ENCODE results near the gene PARD6B. TPM values are rescaled to one million over a fixed set of nuclear protein-coding genes. Genes with fewer than 3 reads are reported as not detected.

PARD6B gene
- total RNA-seq, 5 donors from 2014 or later (not counting 1 experiment from before 2014, with no cell fraction given) = 5.9 to 12.4 (median 9.4) TPM

DNA sequence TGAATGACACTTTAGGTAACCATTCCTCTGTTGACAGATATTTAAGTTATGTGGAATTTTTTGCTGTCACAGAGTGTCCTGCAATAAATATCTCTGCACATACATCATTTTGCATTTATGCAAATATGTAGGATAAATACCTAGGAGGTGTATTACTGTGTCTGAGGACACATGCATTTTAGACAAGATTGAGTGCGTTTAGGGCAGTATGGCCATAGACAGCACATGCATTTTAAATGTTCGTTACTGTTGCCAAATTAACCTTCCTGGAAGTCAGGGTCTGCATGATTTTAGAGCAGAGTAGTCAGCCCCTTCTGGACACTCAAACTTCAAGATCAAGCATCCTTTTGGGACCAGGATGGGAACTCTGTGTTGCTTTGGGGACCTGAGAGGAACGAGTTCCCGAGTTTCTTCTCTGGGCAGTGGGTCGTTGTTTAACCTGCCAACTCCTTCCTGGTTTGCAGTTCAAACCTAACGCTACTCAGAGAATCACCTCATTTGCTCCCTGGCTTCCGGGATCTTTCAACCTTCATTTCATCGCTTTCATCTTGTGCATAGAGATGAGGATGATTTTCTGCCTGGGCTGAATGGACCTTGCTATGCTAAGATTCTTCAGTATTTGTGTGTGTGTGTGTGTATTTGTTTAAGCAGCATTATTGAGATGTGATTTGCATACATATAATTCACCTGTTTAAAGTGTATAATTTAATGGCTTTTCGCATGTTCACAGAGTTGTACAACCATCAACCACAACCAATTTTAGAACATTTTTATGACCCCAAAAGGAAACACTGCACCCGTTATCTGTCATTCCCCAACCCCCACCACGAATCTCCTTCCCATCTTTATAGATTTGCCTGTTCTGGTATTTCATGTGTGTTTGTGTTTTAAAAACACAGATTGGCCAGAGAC lies 73.3 kb downstream of the PARD6B start:
- WGBS (ENCODE audit: insufficient coverage) = 28% methylated on average over 2 of the region's 11 CpGs
- Mint-ChIP-seq H3K27me3 (no peaks in the 10 kb centered on the region), H3K4me1 (peaks cover 23 to 41% (median 39%) of the 10 kb centered on the region in 3 donors), H3K9me3 (no peaks in the 10 kb centered on the region), H3K27ac (peak overlapping the region; percentile 87 to 95), H3K4me3 (peak overlapping the region; percentile 4 to 64 (median 52)), H3K36me3 (peaks cover 8% of the 10 kb centered on the region)
- DNase-seq (peak in 21 of 35 experiments; percentile 5 to 71 (median 25)), ATAC-seq (replicated peaks in 1 of 4) (peak; percentile 85 to 97 (median 94))
- H3K4me3 ChIP-seq (ENCODE audit: control insufficient read depth in 1 of 2, extremely low read depth in 1 of 2, low read length in 1 of 2) = no peak overlapping the region
- no peaks in the 10 kb centered on the region for H3K9me3 ChIP-seq
- peaks cover 7 to 21% of the 10 kb centered on the region in 2 experiments for H3K4me1 ChIP-seq (ENCODE audit: control insufficient read depth in 1 of 2, extremely low read depth in 1 of 2, insufficient read depth in 2 of 2, low read length in 2 of 2)
- no peaks in the 10 kb centered on the region for H3K27me3 ChIP-seq (replicated peaks in 1 of 2; ENCODE audit: control insufficient read depth in 2 of 2, extremely low read depth in 1 of 2, insufficient read depth in 2 of 2, low read length in 1 of 2)
- CTCF ChIA-PET = interaction anchor here in 1 of 2 donors (0.6 kb wide), 1 partner anchor 7 kb away, joined by 3 read pairs; no protein-coding TSS in a partner anchor
- H3K27ac ChIP-seq (ENCODE audit: low read length) = peak overlapping the region; percentile 62
- no peaks in the 10 kb centered on the region for H3K36me3 ChIP-seq (ENCODE audit: control insufficient read depth in 2 of 2, extremely low read depth in 1 of 2, insufficient read depth in 1 of 2, low read length in 1 of 2)
- POLR2A ChIA-PET = no interaction called here

DNA sequence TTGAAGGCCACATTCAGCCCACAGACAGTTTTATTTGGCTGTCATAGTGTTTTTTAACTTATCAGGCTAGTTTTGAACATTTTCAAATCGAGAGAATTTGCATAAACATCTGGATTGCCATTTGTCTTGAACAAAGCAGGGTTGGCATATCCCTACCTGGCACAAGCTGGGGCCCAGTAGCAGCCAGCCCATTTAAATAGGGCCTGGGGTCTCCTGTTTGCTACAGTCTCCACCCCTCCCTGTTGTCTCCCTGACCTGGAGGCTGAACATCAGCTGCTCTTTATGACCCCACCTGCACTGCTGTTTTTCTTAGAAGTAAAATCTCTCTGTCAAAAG lies 73.9 kb downstream of the PARD6B start:
- H3K4me1 ChIP-seq (ENCODE audit: control insufficient read depth in 1 of 2, extremely low read depth in 1 of 2, insufficient read depth in 2 of 2, low read length in 2 of 2) = peaks cover 7 to 21% of the 10 kb centered on the region in 2 experiments
- H3K27ac ChIP-seq (ENCODE audit: low read length) = peak overlapping the region; percentile 62
- 0% methylated on average over 1 of the region's 1 CpG for WGBS (ENCODE audit: insufficient coverage)
- CTCF ChIA-PET = no interaction called here
- Mint-ChIP-seq H3K27ac (peak overlapping the region; percentile 87 to 95), H3K27me3 (no peaks in the 10 kb centered on the region), H3K36me3 (peaks cover 4% of the 10 kb centered on the region), H3K9me3 (no peaks in the 10 kb centered on the region), H3K4me3 (peak overlapping the region in 2 of 3 donors; percentile 17 to 64), H3K4me1 (peaks cover 23 to 45% (median 41%) of the 10 kb centered on the region in 3 donors)
- no peaks in the 10 kb centered on the region for H3K27me3 ChIP-seq (replicated peaks in 1 of 2; ENCODE audit: control insufficient read depth in 2 of 2, extremely low read depth in 1 of 2, insufficient read depth in 2 of 2, low read length in 1 of 2)
- no peaks in the 10 kb centered on the region for H3K9me3 ChIP-seq
- DNase-seq (no peak), ATAC-seq (replicated peaks in 1 of 4) (no peak)
- POLR2A ChIA-PET = no interaction called here
- H3K4me3 ChIP-seq (ENCODE audit: control insufficient read depth in 1 of 2, extremely low read depth in 1 of 2, low read length in 1 of 2) = no peak overlapping the region
- no peaks in the 10 kb centered on the region for H3K36me3 ChIP-seq (ENCODE audit: control insufficient read depth in 2 of 2, extremely low read depth in 1 of 2, insufficient read depth in 1 of 2, low read length in 1 of 2)

DNA sequence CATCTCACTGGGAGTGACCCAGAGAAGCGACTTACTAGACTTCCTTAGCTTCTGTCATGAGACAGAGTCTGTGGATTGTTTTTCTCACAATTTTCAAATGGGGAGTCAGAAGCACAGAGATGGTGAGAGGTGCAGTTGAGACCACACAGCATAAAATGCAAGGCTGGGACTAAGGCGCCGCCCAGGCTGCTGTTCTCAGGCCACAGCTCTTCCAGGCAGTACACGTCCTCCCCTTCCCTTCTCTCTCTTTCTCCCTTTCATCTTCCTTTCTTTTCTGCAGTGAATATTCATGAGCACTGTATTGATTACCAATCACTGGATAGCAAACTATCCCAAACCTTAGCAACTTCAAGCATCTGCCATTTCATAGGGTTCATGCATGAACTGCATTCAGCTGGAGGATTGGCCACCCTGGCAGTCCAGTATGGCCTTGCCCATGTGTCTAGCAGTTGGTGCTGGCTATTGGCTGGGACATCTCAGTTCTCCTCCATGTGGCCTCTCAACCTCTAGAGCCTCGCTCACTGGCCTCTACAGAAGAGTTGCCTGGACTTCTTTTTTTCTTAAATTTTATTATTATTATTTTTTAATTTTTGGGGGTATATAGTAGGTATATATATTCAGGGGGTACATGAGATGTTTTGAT lies 74.9 kb downstream of the PARD6B start:
- Histone ChIP-seq H3K4me3 (ENCODE audit: control insufficient read depth in 1 of 2, extremely low read depth in 1 of 2, low read length in 1 of 2) (no peak overlapping the region), H3K36me3 (ENCODE audit: control insufficient read depth in 2 of 2, extremely low read depth in 1 of 2, insufficient read depth in 1 of 2, low read length in 1 of 2) (no peaks in the 10 kb centered on the region), H3K27ac (ENCODE audit: low read length) (no peak overlapping the region), H3K4me1 (ENCODE audit: control insufficient read depth in 1 of 2, extremely low read depth in 1 of 2, insufficient read depth in 2 of 2, low read length in 2 of 2) (peaks cover 7 to 21% of the 10 kb centered on the region in 2 experiments), H3K27me3 (replicated peaks in 1 of 2; ENCODE audit: control insufficient read depth in 2 of 2, extremely low read depth in 1 of 2, insufficient read depth in 2 of 2, low read length in 1 of 2) (no peaks in the 10 kb centered on the region), H3K9me3 (no peaks in the 10 kb centered on the region)
- ChIA-PET CTCF (interaction anchor here in 1 of 2 donors (0.7 kb wide), 1 partner anchor 13 kb away, joined by 4 read pairs; no protein-coding TSS in a partner anchor), POLR2A (interaction anchor here in 1 of 2 donors (0.5 to 0.6 kb wide), 2 partner anchors 20 to 124 kb away, joined by 3 to 4 read pairs; no protein-coding TSS in a partner anchor)
- Mint-ChIP-seq H3K27ac (peak overlapping the region; percentile 87 to 95), H3K36me3 (peaks cover 4% of the 10 kb centered on the region), H3K27me3 (no peaks in the 10 kb centered on the region), H3K9me3 (no peaks in the 10 kb centered on the region), H3K4me3 (no peak overlapping the region), H3K4me1 (peaks cover 30 to 50% (median 46%) of the 10 kb centered on the region in 3 donors)
- WGBS (ENCODE audit: insufficient coverage) = 96% methylated on average over 3 of the region's 5 CpGs
- DNase-seq = no peak
- ATAC-seq (replicated peaks in 1 of 4) = no peak

Other genes starting within 250 kb of the PARD6B start
- gene PTPN1, start 221.2 kb upstream of the PARD6B start, total RNA-seq = 10 to 100 TPM; 50.7 to 67.9 (median 55.3) TPM
- gene RIPOR3, start 40.0 kb upstream of the PARD6B start, total RNA-seq = under 1 TPM; 0.25 to 0.88 (median 0.42) TPM
- gene BCAS4, start 63.5 kb downstream of the PARD6B start, total RNA-seq = 10 to 100 TPM; 26.3 to 49.8 (median 31.3) TPM
- gene ADNP, start 199.9 kb downstream of the PARD6B start, total RNA-seq = 10 to 100 TPM; 57.4 to 66.8 (median 61.7) TPM
- 10 to 100 TPM; 23.1 to 37.6 (median 33.4) TPM for gene DPM1, start 227.0 kb downstream of the PARD6B start, total RNA-seq
- 1 to 10 TPM; 2.6 to 8.3 (median 7.6) TPM for gene MOCS3, start 227.2 kb downstream of the PARD6B start, total RNA-seq

Measured in T-cell (primary cell).